Frontal cortex (tissue), 4 donors: Measurements from ENCODE around the gene NXNL1. TPM values are rescaled to one million over a fixed set of nuclear protein-coding genes. Genes with fewer than 3 reads are reported as not detected.
A peak's percentile ranks its signal among the peaks of the same experiment; 100 is the strongest.

Experiments
- DNase-seq, 2 donors: peaks; one replicate each; pipeline ENCODE4 v3.0.0; 2012; ENCODE audit warnings: low spot score in 2 of 2
- FAIRE-seq: peaks from 2 replicates; lab custom pipeline; 2012; peaks lifted over from hg19 to GRCh38; lab: Jason Lieb, UNC
- total RNA-seq: library from RNA; depleted of rRNA; stranded (reverse); fragments of >200 nt; gene quantifications from one replicate; pipeline ENCODE4 v1.2.3, GENCODE V29; 2014
- donor health status: control.
- donor health status: control.
- donor health status: control.

NXNL1 gene
- total RNA-seq, 1 donor from 2014 or later: not detected

DNA sequence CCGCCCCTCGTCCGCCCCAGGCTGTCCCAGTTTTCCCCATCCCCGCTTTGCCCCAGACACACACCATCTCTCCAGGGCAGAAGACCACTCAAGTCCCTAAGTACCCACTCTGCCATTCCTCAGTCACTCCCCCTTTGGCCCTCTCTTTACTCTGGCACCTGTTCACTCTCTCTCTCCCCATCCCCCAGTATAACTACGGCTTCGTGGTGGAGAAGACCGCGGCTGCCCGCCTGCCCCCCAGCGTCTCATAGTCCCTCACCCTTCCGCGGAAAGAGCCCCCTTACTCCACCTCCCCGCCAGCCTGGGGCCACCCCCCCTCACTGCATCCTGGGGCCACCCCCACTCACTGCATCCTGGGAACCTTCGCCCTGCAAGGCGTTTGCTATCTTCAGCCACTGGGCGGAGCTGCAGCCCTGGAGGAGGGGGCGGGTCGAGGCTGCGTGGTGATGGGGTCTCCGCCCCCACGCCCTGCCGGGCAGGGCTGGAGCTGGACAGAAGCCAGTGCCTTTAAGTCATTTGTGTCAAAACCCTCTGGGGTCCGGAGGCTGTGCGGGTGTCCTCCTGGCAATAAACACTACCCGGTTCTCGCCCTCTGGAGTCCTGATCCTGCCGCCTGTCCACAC is 35.9 kb downstream of the NXNL1 start:
- no peak for FAIRE-seq
- peak in 1 of 2 donors; percentile 74 for DNase-seq

DNA sequence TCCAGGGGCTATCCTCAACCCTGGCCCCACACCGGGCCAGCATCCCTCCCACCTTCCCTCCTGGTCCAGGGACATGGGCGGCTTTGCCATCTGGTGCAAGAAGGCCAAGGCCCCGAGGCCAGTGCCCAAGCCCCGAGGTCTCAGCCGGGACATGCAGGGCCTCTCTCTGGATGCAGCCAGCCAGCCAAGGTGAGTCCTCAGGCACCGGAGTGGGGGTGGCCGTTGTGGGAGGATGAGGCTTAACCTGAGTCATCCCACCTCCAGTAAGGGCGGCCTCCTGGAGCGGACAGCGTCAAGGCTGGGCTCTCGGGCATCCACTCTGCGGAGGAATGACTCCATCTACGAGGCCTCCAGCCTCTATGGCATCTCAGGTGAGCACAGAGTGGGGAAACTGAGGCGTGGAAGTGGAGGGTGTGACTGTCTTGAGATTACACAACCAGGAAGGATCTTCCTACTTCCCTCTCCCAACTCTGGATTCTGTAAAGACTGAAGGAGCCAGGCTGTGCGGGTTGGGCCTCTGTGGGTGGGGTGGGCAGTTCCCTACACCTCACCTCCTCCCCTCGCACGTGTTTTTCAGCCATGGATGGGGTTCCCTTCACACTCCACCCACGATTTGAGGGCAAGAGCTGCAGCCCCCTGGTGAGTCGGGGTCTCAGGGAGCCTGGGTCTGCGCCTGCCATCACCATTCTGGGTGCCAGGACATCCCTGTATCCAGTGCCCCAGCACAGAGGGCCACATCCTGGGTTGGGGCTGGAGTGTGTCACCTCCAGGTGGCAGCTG is 37.1 kb downstream of the NXNL1 start:
- DNase-seq: no peak
- FAIRE-seq: no peak

DNA sequence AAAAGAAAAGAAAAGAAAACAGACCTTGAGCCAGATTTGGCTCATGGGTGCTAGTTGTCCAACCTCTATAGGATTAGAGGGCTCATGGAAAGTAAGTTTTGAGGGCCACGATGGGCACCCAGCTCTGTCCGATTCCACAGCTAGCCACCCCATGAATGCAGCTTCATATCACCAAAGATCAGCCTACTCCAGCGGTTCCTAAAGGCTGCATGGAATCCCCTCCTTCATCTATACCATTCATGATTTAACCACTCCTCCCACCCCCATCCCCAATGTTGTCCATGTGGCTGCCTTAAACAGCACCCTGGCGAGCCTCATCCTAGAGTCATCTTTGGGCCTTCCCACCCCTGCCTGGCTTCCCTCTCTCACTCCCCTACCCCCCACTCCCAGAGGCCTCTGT is 38.8 kb downstream of the NXNL1 start:
- FAIRE-seq: no peak
- DNase-seq: no peak

DNA sequence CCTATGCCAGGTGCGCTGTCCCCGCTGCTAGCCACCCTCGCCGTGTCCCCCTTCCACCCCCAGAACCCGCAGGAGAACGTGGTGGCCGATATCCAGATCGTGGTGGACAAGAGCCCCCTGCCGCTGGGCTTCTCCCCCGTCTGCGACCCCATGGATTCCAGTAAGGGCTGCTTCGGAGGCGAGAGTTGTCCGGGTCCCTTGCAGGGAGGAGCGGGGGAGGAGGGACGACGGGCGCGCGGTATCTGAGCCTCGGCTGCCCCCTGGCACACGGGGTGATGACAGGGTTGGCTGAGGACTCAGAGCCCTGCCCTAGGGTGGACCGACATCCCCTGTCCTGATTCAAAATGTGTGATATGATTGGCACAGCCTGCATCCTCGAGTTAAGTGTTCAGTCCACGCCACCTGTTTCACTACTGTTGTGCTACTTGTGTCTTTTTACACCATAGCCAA is 40.2 kb downstream of the NXNL1 start:
- DNase-seq (peak in 1 of 2 donors; percentile 55), FAIRE-seq (no peak)

DNA sequence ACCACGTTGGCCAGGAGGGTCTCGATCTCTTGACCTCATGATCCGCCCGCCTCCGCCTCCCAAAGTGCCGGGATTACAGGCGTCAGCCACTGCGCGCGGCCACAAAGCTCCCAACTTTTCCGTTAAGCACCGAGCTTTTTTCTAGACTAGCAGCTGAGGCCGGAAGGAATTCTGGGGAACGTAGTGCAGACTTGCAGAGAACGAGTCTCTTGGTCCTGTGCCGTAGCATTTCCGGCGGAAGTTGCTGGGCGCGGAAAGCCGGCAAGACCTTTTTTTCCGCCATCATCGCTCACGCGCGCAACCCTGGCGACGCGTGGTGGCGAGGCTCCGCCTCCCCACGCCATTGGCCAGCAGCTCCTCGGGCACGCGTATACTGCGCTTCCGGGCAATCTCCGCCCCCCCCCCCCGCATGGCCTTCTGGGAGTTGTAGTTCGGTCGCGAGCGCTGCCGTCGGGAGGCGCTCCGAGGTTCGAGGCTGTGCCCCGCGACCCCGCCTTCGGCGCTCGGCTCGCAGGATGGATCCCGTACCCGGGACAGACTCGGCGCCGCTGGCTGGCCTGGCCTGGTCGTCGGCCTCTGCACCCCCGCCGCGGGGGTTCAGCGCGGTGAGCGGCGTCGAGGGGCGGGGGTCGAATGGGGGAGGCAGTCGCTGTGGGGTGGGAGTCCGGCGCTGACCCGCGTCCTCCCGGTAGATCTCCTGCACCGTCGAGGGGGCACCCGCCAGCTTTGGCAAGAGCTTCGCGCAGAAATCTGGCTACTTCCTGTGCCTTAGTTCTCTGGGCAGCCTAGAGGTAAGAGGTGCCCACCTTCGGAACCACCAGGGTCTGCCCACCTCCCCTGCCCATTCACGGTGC is 40.9 kb downstream of the NXNL1 start, which contains the start of gene MVB12A:
MVB12A (plus strand) TSS at position 427 of the 854 bp plus-strand sequence; CDS start at position 516, 89 bp downstream.
- FAIRE-seq: peak; percentile 82
- DNase-seq: peak; percentile 98 to 99

DNA sequence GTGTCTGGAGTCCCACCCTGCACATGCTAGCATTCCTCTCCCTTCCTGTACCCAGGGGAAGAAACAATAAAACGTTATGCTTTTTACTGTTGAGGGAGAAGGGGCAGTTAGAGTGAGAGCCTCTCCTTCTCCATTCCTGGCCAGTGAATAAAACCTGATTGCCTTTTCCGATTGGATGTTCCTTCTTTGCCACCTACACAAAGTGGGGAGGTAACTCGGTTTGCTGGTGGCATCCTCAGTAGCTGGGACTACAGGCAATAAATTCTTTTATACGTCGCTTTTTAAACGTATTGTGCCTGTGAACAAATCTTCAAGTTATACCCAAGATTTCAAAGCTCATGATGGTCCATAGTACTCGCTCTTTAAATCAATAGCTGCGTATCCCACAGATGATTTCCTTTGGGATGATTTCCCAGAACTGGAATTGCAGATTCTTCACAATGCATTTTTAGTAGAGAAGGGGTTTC is 41.5 kb downstream of the NXNL1 start:
- DNase-seq (no peak), FAIRE-seq (no peak)

DNA sequence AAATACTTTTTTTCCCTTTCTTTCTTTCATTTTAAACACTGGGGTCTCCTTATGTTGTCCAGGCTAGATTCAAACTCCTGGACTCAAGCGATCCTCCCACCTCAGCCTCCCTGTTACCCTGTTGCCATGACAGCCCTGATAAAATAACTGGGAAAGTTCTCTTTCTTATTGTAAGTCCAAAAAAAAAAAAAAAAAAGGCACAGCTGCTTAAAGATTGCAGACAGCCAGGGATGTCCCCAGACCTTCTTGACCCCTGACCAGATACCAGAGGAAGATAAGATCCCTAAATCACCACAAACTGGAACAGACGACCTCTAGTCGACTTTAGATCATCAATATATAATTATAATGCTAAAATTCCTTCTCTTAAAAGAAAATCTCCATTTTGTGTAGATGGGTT is 42.0 kb downstream of the NXNL1 start:
- FAIRE-seq: no peak

DNA sequence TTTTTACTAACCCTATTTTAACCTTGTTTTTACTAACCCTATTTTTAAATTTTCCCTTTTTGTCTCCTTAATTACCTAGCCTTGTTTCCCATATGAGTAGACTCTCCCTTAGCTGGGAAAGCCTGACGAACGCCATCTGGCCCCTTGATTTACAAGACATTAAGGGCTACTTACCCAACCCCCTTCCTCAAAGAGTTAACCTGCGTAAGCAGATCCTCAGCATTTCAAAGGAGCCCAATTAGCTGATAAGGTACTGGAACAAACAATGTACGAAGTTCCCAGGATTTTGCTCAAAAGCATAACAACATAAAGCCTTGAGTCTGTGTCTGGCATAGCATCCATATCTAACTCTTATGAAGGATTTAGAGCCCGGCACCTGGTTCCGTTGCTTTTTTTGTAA is 45.6 kb downstream of the NXNL1 start:
- no peak for FAIRE-seq
- no peak for DNase-seq

More for the DNA sequence above, 42.0 kb downstream of the NXNL1 start:
- no peak for DNase-seq

DNA sequence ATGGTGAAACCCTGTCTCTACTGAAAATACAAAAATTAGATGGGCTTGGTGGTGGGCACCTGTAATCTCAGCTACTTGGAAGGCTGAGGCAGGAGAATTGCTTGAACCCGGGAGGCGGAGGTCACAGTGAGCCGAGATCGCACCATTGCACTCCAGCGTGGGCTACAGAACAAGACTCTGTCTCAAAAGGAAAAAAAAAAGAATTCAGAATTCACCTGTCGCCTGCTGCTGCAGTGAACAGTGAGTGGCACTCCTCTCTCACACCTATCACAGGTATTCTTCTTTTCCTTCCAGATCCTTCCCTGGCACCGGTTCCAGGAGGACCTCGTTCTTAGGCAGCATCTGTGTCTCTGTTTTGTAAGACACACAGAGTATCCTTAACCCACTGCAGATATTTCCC is 46.6 kb downstream of the NXNL1 start:
- FAIRE-seq (no peak), DNase-seq (no peak)

DNA sequence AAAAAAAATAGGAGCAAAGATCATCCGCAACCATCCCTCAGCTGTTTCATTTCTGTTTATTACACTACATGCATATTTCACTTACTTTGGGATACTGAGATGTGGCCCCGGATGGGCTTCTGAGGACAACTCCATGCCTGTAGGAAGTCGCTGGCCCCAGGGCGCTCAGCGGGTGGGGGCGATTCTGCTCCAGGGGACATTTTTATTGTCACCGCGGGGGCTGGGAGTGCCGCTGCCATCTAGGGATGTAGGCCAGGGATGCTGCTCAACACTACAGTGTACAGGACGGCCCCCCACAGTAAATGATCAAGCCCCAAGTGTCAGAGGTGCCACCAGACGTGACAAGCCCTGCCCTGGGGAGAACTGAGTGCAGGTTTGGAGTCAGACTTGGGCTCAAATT is 48.9 kb downstream of the NXNL1 start:
- FAIRE-seq (no peak), DNase-seq (no peak)

DNA sequence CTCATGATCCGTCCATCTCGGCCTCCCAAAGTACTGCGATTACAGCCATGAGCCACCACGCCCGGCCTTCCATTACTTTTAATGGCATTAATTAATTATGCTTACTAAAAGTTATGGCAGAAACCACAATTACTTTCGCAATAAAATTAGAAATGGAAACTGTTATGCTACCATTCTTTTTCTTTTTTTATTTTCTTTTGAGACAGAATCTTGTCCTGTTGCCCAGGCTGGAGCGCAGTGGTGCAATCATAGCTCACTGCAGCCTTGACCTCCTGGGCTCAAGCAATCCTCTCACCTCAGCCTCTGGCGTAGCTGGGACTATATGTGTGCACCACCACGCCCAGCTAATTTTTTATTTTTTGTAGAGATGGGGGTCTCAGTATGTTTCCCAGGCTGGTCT is 50.7 kb downstream of the NXNL1 start:
- DNase-seq: no peak
- FAIRE-seq: no peak

DNA sequence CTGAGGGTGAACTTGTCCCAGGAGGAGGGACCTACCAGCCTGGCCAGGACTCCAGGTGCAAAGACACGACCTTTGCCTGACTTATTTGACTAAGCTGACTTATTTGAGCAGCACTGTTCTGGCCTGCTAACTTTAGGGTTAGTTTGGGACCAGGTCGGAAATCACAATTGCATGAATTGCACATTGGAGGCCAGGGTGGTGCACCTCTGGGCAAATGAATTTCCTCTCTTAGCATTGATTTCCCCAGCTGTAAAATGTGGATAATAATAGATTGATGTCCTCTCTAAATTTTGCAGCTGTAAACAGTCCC is 53.9 kb downstream of the NXNL1 start:
- no peak for FAIRE-seq

DNA sequence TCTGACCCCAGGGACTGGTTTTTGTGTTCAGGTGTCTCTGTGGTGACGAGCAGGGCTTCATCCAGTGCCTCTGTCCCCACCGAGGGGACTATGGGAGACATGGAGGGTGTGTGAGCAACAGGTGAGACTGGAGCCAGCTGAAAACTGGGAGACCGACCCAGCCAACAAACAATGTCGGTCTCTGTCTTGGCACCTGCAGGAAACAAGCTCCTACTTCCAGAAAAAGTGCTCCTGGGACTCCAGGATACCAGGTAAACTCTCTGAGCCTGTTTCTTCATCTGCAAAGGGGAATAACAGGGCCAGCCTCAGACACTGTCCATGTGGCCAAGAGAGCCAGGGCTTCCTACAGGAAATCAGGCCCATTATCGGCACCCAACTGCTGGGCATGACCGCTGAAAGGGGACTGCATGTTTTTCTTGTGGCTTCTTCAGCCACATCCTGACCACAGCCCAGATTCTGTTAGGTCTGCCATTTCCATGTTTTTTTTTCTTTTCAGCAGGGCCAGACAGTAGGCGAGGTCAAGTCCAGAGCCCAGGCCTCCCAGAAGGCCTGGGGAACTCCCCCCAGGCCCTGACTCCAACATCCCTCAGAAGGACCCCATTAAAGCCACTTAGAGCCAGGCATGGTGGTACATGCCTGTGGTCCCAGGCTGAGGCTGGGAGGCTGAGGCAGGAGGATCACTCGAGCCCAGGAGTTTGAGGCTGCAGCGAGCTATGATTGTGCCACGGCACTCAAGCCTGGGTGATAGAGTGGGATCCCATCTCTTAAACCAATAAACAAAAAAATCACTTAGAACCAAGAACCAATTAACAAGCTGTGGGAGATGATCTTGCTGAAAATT is 54.5 kb downstream of the NXNL1 start:
- FAIRE-seq: no peak

More for the DNA sequence above, 53.9 kb downstream of the NXNL1 start:
- no peak for DNase-seq

More for the DNA sequence above, 54.5 kb downstream of the NXNL1 start:
- DNase-seq: no peak

Other genes starting within 250 kb of the NXNL1 start
- gene USE1, start 245.6 kb downstream of the NXNL1 start, total RNA-seq: 15.1 TPM
- 0.82 TPM for gene OCEL1, start 234.7 kb downstream of the NXNL1 start, total RNA-seq
- gene NR2F6, start 215.0 kb downstream of the NXNL1 start, total RNA-seq: 9.8 TPM
- 0.82 TPM for gene USHBP1, start 196.2 kb downstream of the NXNL1 start, total RNA-seq
- gene BABAM1, start 193.5 kb downstream of the NXNL1 start, total RNA-seq: 66.9 TPM
- 0.82 TPM for gene ANKLE1, start 179.0 kb downstream of the NXNL1 start, total RNA-seq
- 20.4 TPM for gene ABHD8, start 157.5 kb downstream of the NXNL1 start, total RNA-seq
- gene MRPL34, start 155.1 kb downstream of the NXNL1 start, total RNA-seq: 11.4 TPM
- gene DDA1, start 151.4 kb downstream of the NXNL1 start, total RNA-seq: 10.2 TPM
- 20.0 TPM for gene ANO8, start 126.1 kb downstream of the NXNL1 start, total RNA-seq
- gene GTPBP3, start 123.4 kb downstream of the NXNL1 start, total RNA-seq: 11.8 TPM
- under 0.01 TPM for gene PLVAP, start 83.6 kb downstream of the NXNL1 start, total RNA-seq
- not detected for gene CCDC194, start 66.7 kb downstream of the NXNL1 start, total RNA-seq
- 1.6 TPM for gene BST2, start 55.3 kb downstream of the NXNL1 start, total RNA-seq
- gene MVB12A, start 40.9 kb downstream of the NXNL1 start, total RNA-seq: 17.5 TPM
- gene TMEM221, start 12.3 kb downstream of the NXNL1 start, total RNA-seq: 0.82 TPM
- gene SLC27A1, start 9.6 kb upstream of the NXNL1 start, total RNA-seq: 10.2 TPM
- gene PGLS, start 50.7 kb upstream of the NXNL1 start, total RNA-seq: 38.3 TPM
- 17.1 TPM for gene COLGALT1, start 94.7 kb upstream of the NXNL1 start, total RNA-seq
- gene UNC13A, start 227.4 kb upstream of the NXNL1 start, total RNA-seq: 27.3 TPM